NCI-H2227 (cell line): ENCODE results near the gene IGF2R.
"Not testable (repeated sequence)": the region's sequence is repeated elsewhere in the genome, so short reads cannot be mapped to it uniquely, and the experiment has no call there.

Experiments
- DNase-seq: peaks from one replicate; lab custom pipeline; 2025; ENCODE audit not compliant: unreplicated experiment; lab: John Stamatoyannopoulos, UW

Gene IGF2R

DNA sequence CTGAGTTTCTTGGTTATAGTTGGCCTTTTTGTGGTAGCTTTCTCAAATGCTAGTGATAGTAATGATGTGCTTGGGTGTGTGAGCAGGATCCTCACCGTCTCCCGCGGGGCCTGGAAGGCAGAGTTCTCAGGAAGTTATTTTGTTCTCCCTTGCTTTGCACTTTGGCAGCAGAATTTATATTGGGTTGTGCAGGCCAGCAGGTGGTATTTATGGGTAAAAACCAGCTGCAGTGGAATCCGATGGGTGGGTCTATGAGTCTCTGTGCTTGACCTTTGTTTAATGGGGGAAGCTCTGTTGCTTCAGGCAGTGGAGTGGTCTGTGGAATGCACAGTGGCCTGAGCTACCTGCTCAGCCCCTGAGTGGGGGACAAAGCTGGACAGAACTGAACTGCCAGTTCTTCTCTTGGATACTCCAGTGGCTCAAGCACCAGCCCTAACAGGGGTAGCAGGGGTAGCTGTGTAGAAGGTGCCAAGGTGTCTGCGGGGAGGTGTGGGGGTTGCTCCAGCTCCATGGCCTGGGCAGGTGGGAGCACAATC is 27.3 kb downstream of the IGF2R start:
- DNase-seq: no peak

- no peak for DNase-seq
Observed at GRCh38 chr6:159996626-159997497, 28.0 kb downstream of the IGF2R start.

- no peak for DNase-seq
Observed at GRCh38 chr6:159997498-159998101, 28.7 kb downstream of the IGF2R start.

GRCh38 chr6:159998538-159998937 is 29.7 kb downstream of the IGF2R start:
- no peak for DNase-seq

DNA sequence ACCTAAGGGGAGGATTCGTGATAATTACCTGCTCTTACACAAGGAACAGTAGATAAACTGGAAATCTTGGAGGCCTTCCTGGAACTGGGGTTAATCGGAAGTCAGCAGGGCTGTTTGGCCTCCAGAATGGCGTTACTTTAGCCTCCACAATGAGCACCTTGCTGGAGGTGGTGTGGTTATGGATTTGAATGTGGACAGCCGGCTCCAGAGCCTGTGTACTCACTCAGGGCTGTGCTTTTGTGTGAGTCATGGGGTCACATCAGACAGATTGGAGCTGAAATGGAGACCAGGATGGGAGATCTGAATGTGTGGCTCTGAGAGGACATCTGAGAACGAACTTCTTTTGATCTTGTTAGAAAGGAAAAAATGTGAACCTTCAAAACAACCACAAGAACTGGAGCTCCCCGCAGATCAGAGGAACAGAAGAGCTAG is 30.4 kb downstream of the IGF2R start:
- no peak for DNase-seq

- DNase-seq: no peak
Observed at GRCh38 chr6:160000280-160000704, 31.4 kb downstream of the IGF2R start.

DNA sequence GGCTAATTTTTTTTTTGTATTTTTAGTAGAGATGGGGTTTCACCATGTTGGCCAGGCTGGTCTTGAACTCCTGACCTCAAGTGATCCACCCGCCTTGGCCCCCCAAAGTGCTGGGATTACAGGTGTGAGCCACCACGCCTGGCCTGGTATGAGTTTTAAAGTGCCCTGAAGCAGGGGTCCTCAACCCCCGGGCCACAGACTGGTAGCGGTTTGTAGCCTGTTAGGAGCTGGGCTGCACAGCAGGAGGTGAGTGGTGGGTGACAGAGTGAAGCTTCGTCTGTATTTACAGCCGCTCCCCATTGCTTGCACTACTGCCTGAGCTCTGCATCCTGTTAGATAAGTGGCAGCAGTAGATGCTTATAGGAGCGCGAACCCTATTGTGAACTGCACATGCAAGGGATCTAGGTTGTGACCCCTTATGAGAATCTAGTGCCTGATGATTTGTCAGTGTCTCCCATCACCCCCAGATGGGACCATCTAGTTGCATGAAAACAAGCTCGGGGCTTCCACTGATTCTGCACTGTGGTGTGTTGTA is 32.1 kb downstream of the IGF2R start:
- DNase-seq: not testable (repeated sequence)

GRCh38 chr6:160002882-160003281 is 34.0 kb downstream of the IGF2R start:
- no peak for DNase-seq

GRCh38 chr6:160004018-160004417 is 35.1 kb downstream of the IGF2R start:
- DNase-seq: no peak

DNA sequence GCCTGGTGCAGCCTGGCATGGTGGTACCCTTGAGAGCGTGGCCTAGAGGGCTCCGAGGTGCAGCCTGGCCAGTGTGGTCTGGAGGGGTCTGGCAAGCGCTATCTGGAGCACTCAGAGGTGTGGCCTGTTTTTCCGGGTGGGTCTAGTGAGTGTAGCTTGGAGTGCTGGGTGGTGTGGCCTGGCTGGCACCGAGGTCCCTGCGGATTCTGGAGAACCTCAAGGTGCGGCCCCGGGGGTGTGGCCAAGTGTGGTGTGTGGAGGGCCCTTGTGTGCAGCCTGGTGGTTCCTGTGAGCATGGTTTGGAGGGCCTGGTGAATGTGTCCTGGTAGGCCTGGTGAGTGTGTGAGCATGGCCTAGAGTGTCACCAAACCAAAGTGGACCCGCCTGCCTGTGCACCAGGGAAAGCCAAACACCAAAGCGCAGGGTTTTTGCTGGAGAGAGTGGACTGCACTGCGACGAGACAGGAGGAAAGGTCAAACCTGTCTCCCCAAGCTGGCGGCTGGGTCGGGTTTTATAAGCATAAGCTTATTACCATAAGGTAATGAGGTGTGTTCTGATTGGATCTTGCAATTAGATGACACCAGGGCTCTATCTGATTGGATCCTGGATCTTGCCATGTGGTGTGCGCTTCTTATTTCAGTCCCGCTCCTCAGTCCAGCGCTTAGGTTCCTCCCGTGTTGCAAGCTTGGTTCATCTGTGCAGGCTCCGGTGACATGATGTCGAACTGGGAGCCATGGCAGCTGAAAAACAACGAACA is 35.7 kb downstream of the IGF2R start:
- DNase-seq: peak; percentile 54

- DNase-seq: peak; percentile 11
Observed at GRCh38 chr6:160005211-160005610, 36.3 kb downstream of the IGF2R start.

DNA sequence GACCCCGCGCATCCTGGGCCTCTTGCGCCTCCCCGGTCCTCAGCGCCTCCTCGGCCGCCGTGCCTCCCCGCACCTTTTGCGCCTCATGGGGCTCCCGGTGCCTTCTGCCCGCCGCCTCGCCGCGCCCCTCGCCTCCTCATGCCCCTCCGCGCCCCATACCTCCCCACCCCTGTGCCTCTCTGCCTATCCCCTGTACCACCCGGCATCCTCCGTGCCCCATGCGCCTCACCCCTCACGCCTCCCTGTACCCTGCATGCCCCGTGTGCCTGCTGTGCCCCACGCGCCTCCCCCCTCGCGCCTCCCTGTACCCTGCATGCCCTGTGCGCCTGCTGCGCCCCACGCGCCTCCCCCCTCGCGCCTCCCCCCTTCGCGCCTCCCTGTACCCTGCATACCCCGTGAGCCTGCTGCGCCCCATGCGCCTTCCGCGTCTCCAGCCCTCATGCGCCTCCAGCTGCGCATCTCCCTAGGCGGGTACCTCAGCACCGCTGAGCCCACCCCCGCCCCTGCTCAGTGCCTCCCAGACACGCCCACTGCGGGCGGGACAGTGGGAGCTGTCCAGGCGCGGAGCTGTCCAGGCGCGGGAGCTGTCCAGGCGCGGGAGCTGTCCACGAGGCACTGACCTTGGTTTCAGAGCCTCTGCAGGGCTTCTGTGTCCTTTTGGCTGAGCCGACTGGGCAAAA is 37.1 kb downstream of the IGF2R start:
- DNase-seq: peak; percentile 53

GRCh38 chr6:160007145-160007544 is 38.3 kb downstream of the IGF2R start:
- no peak for DNase-seq

DNA sequence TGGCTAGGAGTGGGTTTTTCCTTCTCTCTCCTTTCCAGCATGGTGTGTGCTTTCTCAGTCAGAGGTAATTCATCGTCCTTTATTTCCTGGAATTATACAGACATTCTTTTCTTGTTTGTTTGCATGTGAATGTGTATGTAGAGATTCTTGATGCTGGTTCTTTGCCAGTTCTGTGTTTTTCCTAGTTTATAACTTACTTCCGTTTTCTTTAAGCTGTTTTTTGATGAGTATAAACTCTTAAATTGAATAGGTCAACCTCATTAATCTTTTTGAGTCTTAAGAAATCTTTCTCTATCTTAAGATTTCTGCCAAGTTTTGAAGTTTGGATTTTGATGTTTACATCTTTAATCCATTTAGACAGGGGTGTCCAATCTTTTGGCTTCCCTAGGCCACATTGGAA is 38.7 kb downstream of the IGF2R start:
- DNase-seq: no peak

DNA sequence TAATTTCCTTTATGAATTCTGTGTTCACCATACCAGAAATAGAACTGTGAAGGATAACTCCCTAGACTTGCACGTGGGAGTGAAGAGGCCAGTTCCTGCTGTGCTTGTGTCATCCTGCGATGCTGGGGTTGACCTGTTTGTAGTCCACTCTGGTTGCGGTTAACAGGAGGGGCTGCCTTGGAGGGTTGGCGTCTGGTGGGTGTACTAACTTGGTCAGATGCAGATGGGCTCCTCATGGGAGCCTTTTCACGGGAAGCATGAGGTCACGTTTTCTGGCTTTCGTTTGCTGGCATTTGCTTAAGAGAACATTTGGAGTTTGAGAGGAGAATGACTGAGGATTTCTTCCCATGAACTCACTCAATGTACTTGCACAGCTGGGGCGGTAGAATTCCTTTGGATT is 41.2 kb downstream of the IGF2R start:
- no peak for DNase-seq

GRCh38 chr6:160013987-160014868 is 45.3 kb downstream of the IGF2R start:
- no peak for DNase-seq

GRCh38 chr6:160014869-160015182 is 45.9 kb downstream of the IGF2R start:
- DNase-seq: no peak

DNA sequence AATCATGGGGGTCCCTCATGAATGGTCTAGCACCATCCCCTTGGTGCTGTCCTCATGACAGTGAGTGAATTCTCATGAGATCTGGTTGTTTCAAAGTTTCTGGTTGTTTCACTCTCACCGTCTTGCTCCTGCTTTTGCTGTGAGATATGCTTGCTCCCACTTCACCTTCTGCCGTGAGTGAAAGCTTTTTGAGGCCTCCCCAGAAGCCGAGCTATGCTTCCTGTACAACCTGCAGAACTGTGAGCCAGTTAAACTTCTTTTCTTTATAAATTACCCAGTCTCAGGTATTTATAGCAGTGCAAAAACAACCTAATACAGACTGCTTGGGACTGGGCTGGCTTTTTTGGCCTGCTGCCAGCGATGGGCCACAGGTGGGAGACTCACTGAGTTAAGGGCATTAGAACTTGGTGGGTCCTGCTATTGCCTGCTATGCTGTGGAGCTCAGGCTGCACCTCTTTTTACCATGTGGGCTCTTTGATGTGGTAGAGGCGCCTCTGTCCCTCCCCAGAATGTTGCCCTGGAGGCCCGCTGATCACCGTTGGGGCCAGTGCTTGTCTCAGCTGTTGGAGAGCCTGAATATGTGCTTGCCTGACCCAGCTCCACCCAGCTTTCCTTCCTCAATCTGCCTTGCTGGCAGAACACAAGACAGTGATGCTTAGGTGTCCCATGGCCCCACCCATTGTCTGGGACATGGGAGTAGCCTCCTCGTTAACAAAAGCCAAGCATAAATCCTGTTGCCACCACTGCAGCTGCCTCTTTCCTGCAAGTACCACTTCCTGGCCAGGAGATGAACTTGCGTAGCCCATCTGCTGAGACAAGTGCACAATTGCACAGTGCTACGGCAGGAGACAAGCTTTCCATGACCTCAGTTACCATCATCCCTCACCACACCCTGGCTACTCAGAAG is 47.1 kb downstream of the IGF2R start:
- DNase-seq: no peak

- no peak for DNase-seq
Observed at GRCh38 chr6:160022101-160022500, 53.2 kb downstream of the IGF2R start.
